Panc1 (cell line): ENCODE data around the gene GCAT. TPM values are rescaled to one million over a fixed set of nuclear protein-coding genes. Genes with fewer than 3 reads are reported as not detected.
A peak's percentile ranks its signal among the peaks of the same experiment; 100 is the strongest.

Experiments used
- ATAC-seq: fragments of 200-7000 bp; cut with Tn5 transposase; 2 replicates; pipeline ENCODE4 v1.9.1; 2020; ENCODE audit warnings: mild to moderate bottlenecking, moderate library complexity
- BruUV-seq: library from RNA; stranded (reverse); fragments of 400-500 nt; replicated peaks from 2 replicates; lab custom pipeline; 2021; lab: Mats Ljungman, UMichigan
- CTCF ChIA-PET: fragments of 300-600 bp; sonication (Branson Sonifier 250); formaldehyde crosslinking; loops from one replicate; lab custom pipeline; 2022; ENCODE audit warnings: antibody characterized with exemption; lab: Charles Lee
- POLR2A ChIA-PET: fragments of 300-600 bp; sonication (Branson Sonifier 250); formaldehyde crosslinking; loops from one replicate; lab custom pipeline; 2022; ENCODE audit warnings: antibody characterized with exemption; lab: Charles Lee
- DNase-seq: peaks from one replicate; pipeline ENCODE4 v3.0.0-alpha.2; 2010; ENCODE audit warnings: low read depth, low spot score
- H3K27ac ChIP-seq: 2 replicates; pipeline ENCODE4 v1.5.1; 2011; ENCODE audit warnings: mild to moderate bottlenecking, low read length, inconsistent platforms
- H3K27me3 ChIP-seq: fragments of 200-500 bp; sonication (Bioruptor generic); 2 replicates; pipeline ENCODE4 v1.6.0; 2014; ENCODE audit warnings: low read length, inconsistent platforms; ENCODE audit not compliant: control insufficient read depth, insufficient read depth
- H3K36me3 ChIP-seq: fragments of 200-500 bp; sonication (Bioruptor generic); 2 replicates; pipeline ENCODE4 v1.5.1; 2014; ENCODE audit warnings: inconsistent platforms, mild to moderate bottlenecking, low read length, moderate library complexity; ENCODE audit not compliant: control insufficient read depth, insufficient read depth
- H3K4me1 ChIP-seq: 2 replicates; pipeline ENCODE4 v1.5.1; 2011; ENCODE audit warnings: inconsistent platforms, mild to moderate bottlenecking, low read length, moderate library complexity; ENCODE audit not compliant: control insufficient read depth, insufficient read depth
- H3K4me3 ChIP-seq, 2 experiments: 2 replicates each; pipeline ENCODE4 v1.5.1; 2011 to 2012; ENCODE audit warnings: low read depth in 2 of 2, low read length in 2 of 2, mild to moderate bottlenecking in 2 of 2, inconsistent platforms in 1 of 2, moderate library complexity in 1 of 2
- H3K9me3 ChIP-seq: fragments of 200-500 bp; sonication (Bioruptor generic); 2 replicates; pipeline ENCODE4 v1.5.1; 2014; ENCODE audit warnings: low read depth, mild to moderate bottlenecking, inconsistent platforms, low read length, moderate library complexity; ENCODE audit not compliant: control insufficient read depth, insufficient read depth
- CTCF ChIP-seq: fragments of 450-650 bp; IDR thresholded peaks from 2 replicates; pipeline ENCODE4 v1.5.1; 2017; ENCODE audit warnings: mild to moderate bottlenecking
- POLR2AphosphoS5 ChIP-seq: IDR thresholded peaks from 2 replicates; pipeline ENCODE4 v1.6.1; 2012; ENCODE audit warnings: mild to moderate bottlenecking, low read depth, low read length, moderate library complexity
- REST ChIP-seq, 2 experiments: IDR thresholded peaks; 2 replicates each; pipeline ENCODE4 v1.6.1; 2011 to 2012; ENCODE audit warnings: low read depth in 2 of 2, control low read depth in 1 of 2, low read length in 1 of 2, mild to moderate bottlenecking in 1 of 2, moderate library complexity in 1 of 2; ENCODE audit not compliant: insufficient read depth in 1 of 2
- SIN3A ChIP-seq: IDR thresholded peaks from 2 replicates; pipeline ENCODE4 v1.6.1; 2012; ENCODE audit warnings: low read depth, mild to moderate bottlenecking, low read length, moderate library complexity, borderline replicate concordance; ENCODE audit not compliant: insufficient read depth
- TCF7L2 ChIP-seq: IDR thresholded peaks from 2 replicates; pipeline ENCODE4 v1.6.1; 2011; ENCODE audit warnings: mild to moderate bottlenecking, low read depth, low read length, inconsistent platforms
- in situ Hi-C: cut with HindIII; loops from 2 replicates; pipeline ENCODE4 v1.10.0; 2016; ENCODE audit warnings: low sequenced_read_pairs, low pct_unique_long_range_greater_than_20kb
- intact Hi-C: fragments of 100-400 bp; cut with micrococcal nuclease; formaldehyde crosslinking; loops from one replicate; pipeline ENCODE4 v1.10.0; 2022; ENCODE audit not compliant: unreplicated experiment
- total RNA-seq: library from RNA; stranded (reverse); gene quantifications from one replicate; pipeline ENCODE4 v1.2.1, GENCODE V29; 2021; ENCODE audit not compliant: unreplicated experiment

Gene GCAT
- total RNA-seq, 1 experiment from 2014 or later = 11.2 TPM

GRCh38 chr22:37848587-37849088, 40.9 kb downstream of the GCAT start:
- no peak for TF ChIP-seq SIN3A
- no peak for TF ChIP-seq POLR2AphosphoS5
- TF ChIP-seq REST (IDR thresholded peaks at IDR 0.05; ENCODE audit: insufficient read depth in 1 of 2, low read depth in 2 of 2, low read length in 1 of 2) = no peak
- no peak for TF ChIP-seq TCF7L2
- TF ChIP-seq CTCF = no peak
- no peaks in the 10 kb centered on the region for H3K27me3 ChIP-seq
- H3K9me3 ChIP-seq = no peaks in the 10 kb centered on the region
- peak overlapping the region; percentile 97 for H3K27ac ChIP-seq
- DNase-seq (no peak), ATAC-seq (peak; percentile 2; the same call in 1 of the 2 replicates)
- peaks cover 17% of the 10 kb centered on the region for H3K36me3 ChIP-seq
- H3K4me3 ChIP-seq = peak overlapping the region; percentile 99 to 100
- H3K4me1 ChIP-seq = 0 out of 2 replicates have a peak, but pooled peaks cover 3% of the 10 kb centered on the region
- ChIA-PET CTCF (no interaction called here), POLR2A (no interaction called here)
- intact Hi-C loops = no loop called here
- TSS peak; percentile 98 for BruUV-seq
- in situ Hi-C loops = no loop called here

- in situ Hi-C loops (no loop called here), intact Hi-C loops (no loop called here)
- H3K27ac ChIP-seq = peak within 1 kb of the TSS; percentile 97
- POLR2A ChIA-PET = no interaction called here
- BruUV-seq = no TSS peak
- H3K4me3 ChIP-seq = peak within 1 kb of the TSS; percentile 99 to 100
- peaks cover 17% of the 10 kb centered on the region for H3K36me3 ChIP-seq
- CTCF ChIA-PET = no interaction called here
- 0 out of 2 replicates have a peak, but pooled peaks cover 3% of the 10 kb centered on the region for H3K4me1 ChIP-seq
- ATAC-seq (peak; percentile 93), DNase-seq (peak; percentile 43)
- no peaks in the 10 kb centered on the region for H3K9me3 ChIP-seq
- H3K27me3 ChIP-seq = no peaks in the 10 kb centered on the region
- TF ChIP-seq SIN3A (peak; percentile 43; the same call in 1 of the 2 replicates), POLR2AphosphoS5 (peak; percentile 86; the same call in 1 of the 2 replicates), REST (IDR thresholded peaks at IDR 0.05; ENCODE audit: insufficient read depth in 1 of 2, low read depth in 2 of 2, low read length in 1 of 2) (no peak), CTCF (no peak)
Observed at GRCh38 chr22:37849089-37849751, 41.5 kb downstream of the GCAT start, which contains the start of gene EIF3L. EIF3L (plus strand) TSS chr22:37849419; CDS start chr22:37849450, 31 bp downstream.
